ENCODE data around the gene DDX42. TPM values are rescaled to one million over a fixed set of nuclear protein-coding genes. Genes with fewer than 3 reads are reported as not detected.

The DDX42 gene
- total RNA-seq, 4 donors from 2014 or later = 56.9 to 222 (median 84.9) TPM

- 97% methylated on average over 1 of the region's 1 CpG for WGBS
- TF ChIP-seq POLR2AphosphoS5 (IDR thresholded peaks at IDR 0.05) (no peak), EP300 (IDR thresholded peaks at IDR 0.05) (no peak), POLR2A (IDR thresholded peaks at IDR 0.05) (no peak), CTCF (IDR thresholded peaks at IDR 0.05) (no peak)
- no peak for DNase-seq (ENCODE audit: low spot score in 2 of 2)
- Histone ChIP-seq H3K36me3 (peaks cover 99% of the 10 kb centered on the region), H3K4me3 (no peak overlapping the region), H3K27ac (no peak overlapping the region), H3K9me3 (no peaks in the 10 kb centered on the region), H3K27me3 (no peaks in the 10 kb centered on the region), H3K4me1 (no peaks in the 10 kb centered on the region)
Measured at GRCh38 chr17:63800783-63801182, 26.8 kb downstream of the DDX42 start.

- no peaks in the 10 kb centered on the region for H3K27me3 ChIP-seq
- TF ChIP-seq CTCF (IDR thresholded peaks at IDR 0.05) (no peak), POLR2A (IDR thresholded peaks at IDR 0.05) (no peak)
- H3K4me1 ChIP-seq = no peaks in the 10 kb centered on the region
- no peak overlapping the region for H3K4me3 ChIP-seq
- H3K27ac ChIP-seq = no peak overlapping the region
- peaks cover 99% of the 10 kb centered on the region for H3K36me3 ChIP-seq
- no peak for DNase-seq (ENCODE audit: low spot score in 2 of 2)
- no peaks in the 10 kb centered on the region for H3K9me3 ChIP-seq
- WGBS = 90% methylated on average over 1 of the region's 1 CpG
Measured at GRCh38 chr17:63804328-63804727, 30.4 kb downstream of the DDX42 start.

- no peak for TF ChIP-seq POLR2AphosphoS5 (IDR thresholded peaks at IDR 0.05)
- TF ChIP-seq EP300 (IDR thresholded peaks at IDR 0.05) = no peak
- no peak for TF ChIP-seq CTCF (IDR thresholded peaks at IDR 0.05)
- no peak for TF ChIP-seq POLR2A (IDR thresholded peaks at IDR 0.05)
- Histone ChIP-seq H3K9me3 (no peaks in the 10 kb centered on the region), H3K36me3 (peaks cover 99% of the 10 kb centered on the region), H3K4me3 (no peak overlapping the region), H3K27me3 (no peaks in the 10 kb centered on the region), H3K4me1 (no peaks in the 10 kb centered on the region), H3K27ac (no peak overlapping the region)
- WGBS = 72% methylated on average over 2 of the region's 2 CpGs
- no peak for DNase-seq (ENCODE audit: low spot score in 2 of 2)
Measured at GRCh38 chr17:63805591-63805990, 31.6 kb downstream of the DDX42 start.

- DNase-seq (ENCODE audit: low spot score in 2 of 2) = no peak
- no peak overlapping the region for H3K4me3 ChIP-seq
- no peak overlapping the region for H3K27ac ChIP-seq
- TF ChIP-seq POLR2A (IDR thresholded peaks at IDR 0.05) (no peak), CTCF (IDR thresholded peaks at IDR 0.05) (no peak), POLR2AphosphoS5 (IDR thresholded peaks at IDR 0.05) (no peak), EP300 (IDR thresholded peaks at IDR 0.05) (no peak)
- no peaks in the 10 kb centered on the region for H3K4me1 ChIP-seq
- H3K36me3 ChIP-seq = peaks cover 100% of the 10 kb centered on the region
- H3K27me3 ChIP-seq = no peaks in the 10 kb centered on the region
- no peaks in the 10 kb centered on the region for H3K9me3 ChIP-seq
- WGBS = 86% methylated on average over 9 of the region's 9 CpGs
Measured at GRCh38 chr17:63809970-63810369, 36.0 kb downstream of the DDX42 start.

- Histone ChIP-seq H3K27me3 (no peaks in the 10 kb centered on the region), H3K4me1 (no peaks in the 10 kb centered on the region), H3K27ac (no peak overlapping the region), H3K36me3 (peaks cover 100% of the 10 kb centered on the region), H3K4me3 (no peak overlapping the region), H3K9me3 (no peaks in the 10 kb centered on the region)
- DNase-seq (ENCODE audit: low spot score in 2 of 2) = no peak
- WGBS = 91% methylated on average over 2 of the region's 2 CpGs
- TF ChIP-seq CTCF (IDR thresholded peaks at IDR 0.05) (no peak), POLR2AphosphoS5 (IDR thresholded peaks at IDR 0.05) (no peak), EP300 (IDR thresholded peaks at IDR 0.05) (no peak)
Measured at GRCh38 chr17:63816123-63816522, 42.2 kb downstream of the DDX42 start.

All from suprapubic skin (tissue), 4 donors.